NCI-H2196 treated with DMSO at 0.1 percent for 48 hours (cell line): ENCODE data around the gene KIRREL3.

Source experiments
- DNase-seq: peaks from one replicate; lab custom pipeline; 2025; ENCODE audit not compliant: unreplicated experiment; lab: John Stamatoyannopoulos, UW

KIRREL3 gene

GRCh38 chr11:126640186-126640585 lies 360.4 kb downstream of the KIRREL3 start:
- DNase-seq, result no peak

- no peak for DNase-seq
Measured at GRCh38 chr11:126639692-126640091, 360.9 kb downstream of the KIRREL3 start.

DNA sequence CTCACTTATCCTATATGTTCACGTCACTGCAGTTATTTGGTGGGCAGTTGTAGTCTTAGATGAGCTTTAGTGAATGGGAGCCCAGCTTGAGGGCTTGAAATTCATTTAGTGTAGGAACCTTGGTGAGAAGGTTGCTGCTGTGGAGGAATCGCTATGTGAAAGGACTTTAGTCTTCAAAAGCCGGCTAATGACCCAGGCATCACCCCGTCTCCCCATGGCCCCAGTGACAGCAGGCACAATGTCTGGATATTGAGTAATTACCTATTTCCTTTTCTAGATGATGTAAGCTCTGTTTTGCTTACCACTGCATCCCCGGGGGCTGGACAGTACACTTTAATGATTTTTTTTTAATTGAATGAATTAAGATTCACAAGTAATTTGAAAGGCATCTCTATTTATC lies 361.9 kb downstream of the KIRREL3 start:
- no peak for DNase-seq

DNA sequence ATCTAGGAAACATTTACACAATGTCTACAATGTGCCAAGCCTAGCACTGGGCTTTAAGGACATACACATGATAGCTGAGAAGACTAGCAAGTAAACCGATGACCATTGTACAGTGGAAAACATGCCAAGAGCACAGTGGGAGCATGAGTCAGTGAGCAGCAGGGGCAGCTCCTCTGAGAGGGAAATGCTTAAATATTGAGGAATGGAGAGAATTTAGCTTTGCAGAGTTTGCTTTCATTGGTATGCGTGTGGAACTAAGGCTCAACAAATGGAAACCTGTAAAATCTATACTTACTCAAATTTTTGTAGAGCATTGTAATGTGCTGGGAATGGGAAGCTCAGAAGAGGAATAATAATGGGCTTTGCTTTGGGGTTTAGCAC lies 362.8 kb downstream of the KIRREL3 start:
- DNase-seq, result no peak

GRCh38 chr11:126636911-126637794 lies 363.4 kb downstream of the KIRREL3 start:
- no peak for DNase-seq

DNA sequence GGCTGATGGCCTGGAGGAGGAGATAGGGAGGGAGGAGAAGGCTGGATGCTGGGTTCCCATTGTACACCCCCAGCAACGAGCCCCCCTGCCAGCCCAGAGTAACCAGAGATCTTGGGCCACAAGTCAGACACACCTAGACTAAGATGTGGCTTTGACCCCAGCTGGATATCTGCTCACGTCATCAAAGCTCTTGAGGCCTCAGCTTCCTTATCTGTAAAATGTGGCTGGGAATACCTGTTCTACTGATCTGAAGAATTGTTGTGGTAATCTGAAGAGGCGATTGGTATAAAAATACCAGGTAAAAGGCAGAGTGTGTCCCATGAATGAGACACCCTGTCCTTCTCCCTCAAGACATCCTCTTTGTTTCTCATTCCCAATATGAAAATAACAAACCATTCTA lies 365.1 kb downstream of the KIRREL3 start:
- DNase-seq, result no peak

GRCh38 chr11:126634963-126635362 lies 365.6 kb downstream of the KIRREL3 start:
- DNase-seq, result no peak

DNA sequence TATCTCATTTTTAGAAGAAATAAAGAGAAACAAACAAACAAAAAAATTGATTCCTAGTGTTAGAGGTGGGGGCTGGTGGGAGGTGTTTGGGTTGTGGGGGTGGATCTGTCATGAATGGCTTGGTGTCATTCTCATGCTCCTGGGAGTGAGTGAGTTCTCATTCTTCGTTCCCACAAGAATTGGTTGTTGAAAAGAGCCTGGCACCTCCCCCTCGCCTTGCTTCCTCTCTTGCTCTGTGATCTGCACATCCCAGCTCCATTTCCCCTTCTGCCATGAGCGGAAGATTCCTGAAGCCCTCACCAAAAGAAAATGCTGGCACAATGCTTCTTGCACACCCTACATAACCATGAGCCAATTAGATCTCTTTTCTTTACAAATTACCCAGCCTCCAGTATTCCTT lies 367.2 kb downstream of the KIRREL3 start:
- no peak for DNase-seq

- no peak for DNase-seq
Measured at GRCh38 chr11:126630893-126631798, 369.4 kb downstream of the KIRREL3 start.

- no peak for DNase-seq
Measured at GRCh38 chr11:126630488-126630887, 370.1 kb downstream of the KIRREL3 start.

DNA sequence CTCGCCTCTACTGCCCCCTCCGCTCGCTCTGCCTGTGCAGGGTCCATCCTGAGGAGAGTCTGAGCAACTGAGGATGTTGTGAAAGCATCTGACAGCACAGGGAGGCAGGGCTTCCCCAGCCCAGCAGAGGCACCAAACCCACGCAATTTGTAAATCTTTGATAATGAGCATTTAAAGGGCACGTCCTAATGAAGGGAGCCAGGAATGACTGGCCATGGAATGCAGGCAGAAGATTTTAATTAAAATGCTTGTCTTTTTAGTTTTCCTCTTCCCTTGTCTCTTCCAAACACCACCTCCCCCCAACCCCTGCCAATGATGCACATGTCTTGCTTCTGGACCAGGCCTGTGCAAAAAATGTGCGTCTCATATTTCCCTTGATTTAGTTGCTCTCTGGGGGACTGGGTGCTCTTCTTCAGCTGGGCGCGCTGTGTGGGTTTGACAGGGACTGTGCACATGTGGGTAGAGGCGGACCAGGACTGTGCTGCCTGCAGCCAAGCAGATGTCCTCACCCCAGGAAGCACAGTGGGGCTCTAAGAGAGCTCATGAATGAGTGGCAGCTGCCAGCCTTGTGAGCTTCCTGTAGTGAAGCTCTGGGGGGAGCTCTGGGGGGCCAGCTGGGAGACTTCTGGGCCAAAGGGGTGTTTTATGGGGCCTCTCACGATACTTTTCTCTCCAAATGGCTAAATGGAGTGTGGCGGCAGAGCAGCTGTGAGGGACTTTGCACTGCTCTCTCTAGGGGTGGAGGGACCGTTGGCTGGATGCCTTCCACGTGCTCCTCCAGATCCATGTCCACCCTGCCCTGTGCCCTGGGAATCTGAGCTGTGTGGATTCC lies 371.6 kb downstream of the KIRREL3 start:
- DNase-seq, result no peak

DNA sequence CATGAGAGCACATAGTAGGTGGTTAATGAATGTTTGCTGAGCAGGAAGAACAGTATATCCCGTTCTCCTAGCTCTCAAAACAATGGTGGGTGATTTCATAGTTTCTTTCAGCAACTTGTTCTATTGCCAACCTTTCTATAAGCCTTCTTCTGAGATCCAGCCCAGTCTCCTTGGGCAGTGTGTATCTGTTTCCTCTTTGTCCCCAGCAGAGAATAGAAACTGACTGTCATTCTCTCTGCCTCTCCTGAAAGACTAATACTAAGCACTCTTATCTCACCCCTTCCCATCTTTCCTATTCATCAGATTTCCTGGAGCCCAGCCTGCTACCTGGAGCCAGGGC lies 372.1 kb downstream of the KIRREL3 start:
- DNase-seq, result no peak

DNA sequence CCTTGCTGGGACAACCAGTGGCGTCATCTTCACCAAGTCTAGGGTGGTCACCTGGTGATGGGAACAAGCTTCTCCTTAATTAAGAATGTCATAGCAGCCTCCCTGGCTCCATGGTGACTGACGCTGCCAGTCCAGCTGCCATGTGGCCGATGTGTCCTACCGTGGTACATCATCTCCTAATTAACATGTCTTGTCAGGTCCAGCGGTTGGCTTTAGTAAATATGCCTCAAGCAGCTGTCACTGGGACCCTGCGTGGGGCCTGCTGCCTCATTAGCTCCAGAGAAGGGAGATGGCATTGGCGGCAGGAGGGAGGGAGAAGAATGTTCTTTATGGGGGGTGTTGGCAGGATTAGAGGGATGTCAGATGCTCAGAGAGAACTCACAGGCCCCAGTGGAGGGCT lies 373.1 kb downstream of the KIRREL3 start:
- DNase-seq, result no peak

GRCh38 chr11:126624506-126624905 lies 376.1 kb downstream of the KIRREL3 start:
- no peak for DNase-seq

DNA sequence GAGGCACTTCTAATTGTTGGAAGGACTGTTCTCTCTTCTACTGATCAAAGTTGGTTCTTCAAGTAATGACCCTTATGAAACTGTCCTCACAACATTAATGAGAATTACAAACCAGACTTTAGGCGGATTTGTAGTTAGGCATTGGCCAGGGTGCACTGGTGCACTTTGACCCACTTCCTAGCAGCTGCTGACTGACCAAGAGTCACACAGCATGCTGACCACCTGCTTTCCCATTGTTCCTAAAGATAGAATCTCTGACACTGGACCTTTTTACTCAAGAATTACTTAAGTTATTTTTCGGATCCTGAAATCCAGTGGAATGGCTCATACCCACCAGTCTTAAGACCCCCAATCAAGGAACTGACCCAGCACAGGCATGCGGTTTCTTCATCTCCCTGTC lies 381.1 kb downstream of the KIRREL3 start:
- DNase-seq, result no peak

DNA sequence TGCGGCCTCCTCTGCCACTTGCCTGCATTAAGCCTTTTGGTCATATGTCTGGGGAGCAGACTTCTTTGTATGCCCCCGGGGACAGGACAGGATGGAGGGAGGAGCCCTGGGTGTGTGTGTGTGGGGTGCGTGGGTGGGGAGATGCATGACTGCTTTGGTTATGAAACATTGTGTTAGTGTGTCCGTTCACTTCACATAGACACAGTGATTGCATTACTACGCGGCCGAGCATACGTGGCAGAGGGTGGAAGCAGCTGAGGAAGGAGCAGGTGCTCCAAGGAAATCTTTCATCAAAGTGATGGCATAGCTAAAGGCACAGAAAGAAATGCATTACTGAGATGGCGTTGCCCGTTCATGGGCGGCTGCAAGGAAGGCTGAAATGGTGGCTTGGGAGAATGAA lies 384.7 kb downstream of the KIRREL3 start:
- DNase-seq, result no peak

DNA sequence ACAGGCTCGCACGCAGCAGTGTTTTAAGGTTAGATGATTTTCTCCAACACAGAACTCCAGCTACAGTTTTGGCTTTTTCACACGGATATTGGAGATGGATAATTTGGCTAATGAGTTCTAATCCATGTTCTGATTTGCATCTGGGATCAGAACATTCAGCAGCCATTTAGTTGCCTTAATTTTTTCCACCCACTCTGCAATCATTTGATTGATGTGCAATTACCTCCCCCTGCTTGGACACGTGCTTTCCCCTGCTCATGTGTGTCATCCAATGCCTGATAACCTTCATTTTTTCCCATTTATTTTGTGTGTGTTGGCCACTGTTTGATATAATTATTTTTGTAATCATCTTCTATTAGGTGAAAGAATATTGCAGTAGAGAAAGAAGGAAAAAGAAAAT lies 387.3 kb downstream of the KIRREL3 start:
- no peak for DNase-seq

DNA sequence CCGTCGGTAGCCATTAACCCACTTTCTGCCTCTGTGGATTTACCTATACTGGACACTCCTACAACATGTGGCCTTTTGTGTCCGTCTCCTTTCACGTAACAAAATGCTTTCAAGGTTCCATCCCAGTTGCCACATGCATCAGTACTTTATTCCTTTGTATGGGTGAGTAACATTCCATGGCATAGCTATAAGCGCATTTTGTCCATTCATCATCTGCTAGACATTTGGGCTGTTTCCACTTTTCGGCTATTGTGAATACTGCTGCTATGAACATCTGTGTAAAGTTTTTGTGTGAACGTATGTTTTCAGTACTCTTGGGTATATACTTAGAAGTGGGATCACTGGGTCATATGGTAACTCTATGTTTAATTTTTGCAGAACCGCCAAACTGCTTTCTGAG lies 387.9 kb downstream of the KIRREL3 start:
- no peak for DNase-seq

DNA sequence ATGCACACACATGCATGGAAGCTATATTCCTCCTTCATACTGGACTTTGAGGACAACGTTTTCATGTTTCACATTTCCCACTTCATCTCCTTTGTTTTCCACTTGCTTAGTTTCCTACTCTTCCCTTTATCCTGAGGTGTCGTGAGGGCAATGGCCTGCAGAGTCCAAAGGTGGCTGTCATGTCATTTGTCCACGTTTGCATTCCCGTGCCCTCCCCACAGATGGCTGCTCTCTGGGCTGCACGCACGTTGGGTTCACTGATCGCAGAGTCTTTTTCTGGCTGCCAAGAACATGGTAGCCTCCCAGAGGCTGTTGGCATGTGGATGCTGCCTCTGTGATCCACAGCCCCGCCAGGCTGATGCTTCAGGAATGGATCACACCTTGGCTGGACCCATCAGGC lies 389.1 kb downstream of the KIRREL3 start:
- DNase-seq, result no peak

DNA sequence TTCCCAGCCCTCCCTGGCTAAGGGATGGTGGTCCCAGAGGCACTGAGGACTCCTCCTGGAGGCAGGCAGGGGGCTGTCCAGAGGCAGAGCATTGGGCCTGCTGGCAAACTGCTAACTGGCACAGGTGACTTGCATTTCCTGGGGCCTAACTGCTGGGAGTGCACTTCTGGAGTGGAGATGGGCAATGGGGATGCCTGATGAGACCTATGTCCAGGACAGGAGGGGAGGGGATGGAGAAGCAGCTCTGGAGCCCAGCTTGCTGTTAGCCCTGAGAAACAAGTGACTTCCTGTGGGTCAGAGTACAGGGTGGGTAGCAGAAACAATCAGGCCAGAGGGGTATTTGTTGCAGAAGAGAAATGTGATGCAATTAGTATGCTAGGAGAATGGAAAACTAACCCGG lies 391.9 kb downstream of the KIRREL3 start:
- no peak for DNase-seq

GRCh38 chr11:126607776-126608541 lies 392.6 kb downstream of the KIRREL3 start:
- no peak for DNase-seq
